CD4-positive, alpha-beta T cell (primary cell): Measurements from ENCODE around the gene EIF2D. TPM values are rescaled to one million over a fixed set of nuclear protein-coding genes. Genes with fewer than 3 reads are reported as not detected.

Experiments
- ATAC-seq: fragments of 200-7000 bp; cut with Tn5 transposase; one replicate; pipeline ENCODE4 v1.10.0; 2022; ENCODE audit warnings: mild to moderate bottlenecking; ENCODE audit not compliant: poor library complexity
- CTCF ChIA-PET: fragments of 350-600 bp; sonication (Branson Sonifier 250); formaldehyde crosslinking; loops from one replicate; lab custom pipeline; 2021; ENCODE audit warnings: antibody characterized with exemption, inconsistent platforms; lab: Charles Lee
- POLR2A ChIA-PET: fragments of 350-600 bp; sonication (Branson Sonifier 250); formaldehyde crosslinking; loops from one replicate; lab custom pipeline; 2021; ENCODE audit warnings: antibody characterized with exemption, inconsistent platforms; lab: Charles Lee
- DNase-seq, 14 experiments: peaks; one replicate each; pipeline ENCODE4 v3.0.0-alpha.2; 2013 to 2020; ENCODE audit warnings: mixed read lengths in 2 of 14
- H3K27ac ChIP-seq, 2 donors: one replicate each; pipeline versions ENCODE4 v1.5.1 to v1.7.0; 2013; ENCODE audit warnings: low read length in 2 of 2, low read depth in 1 of 2, mild to moderate bottlenecking in 1 of 2
- H3K27me3 ChIP-seq, 2 experiments: 1 replicate in 1 of 2; 2 replicates in 1 of 2; pipeline versions ENCODE4 v1.6.1 to v1.7.0; 2013; ENCODE audit warnings: low read length in 2 of 2, control low read depth in 1 of 2, mild to moderate bottlenecking in 1 of 2, moderate library complexity in 1 of 2; ENCODE audit not compliant: insufficient read depth in 2 of 2, control insufficient read depth in 1 of 2
- H3K36me3 ChIP-seq: one replicate; pipeline ENCODE4 v1.6.1; 2013; ENCODE audit warnings: low read length, control low read depth; ENCODE audit not compliant: insufficient read depth
- H3K4me1 ChIP-seq: one replicate; pipeline ENCODE4 v1.6.1; 2013; ENCODE audit warnings: low read length, control low read depth; ENCODE audit not compliant: insufficient read depth
- H3K4me3 ChIP-seq: one replicate; pipeline ENCODE4 v1.5.1; 2013; ENCODE audit warnings: mild to moderate bottlenecking, low read length, moderate library complexity
- H3K9me3 ChIP-seq, 2 experiments: 1 replicate in 1 of 2; 2 replicates in 1 of 2; pipeline versions ENCODE4 v1.6.1 to v1.7.0; 2013; ENCODE audit warnings: low read length in 2 of 2, mild to moderate bottlenecking in 2 of 2, control low read depth in 1 of 2, moderate library complexity in 1 of 2; ENCODE audit not compliant: control insufficient read depth in 1 of 2, insufficient read depth in 1 of 2
- H3K27ac Mint-ChIP-seq: one replicate; pipeline ENCODE4 v1.8.0; 2020; ENCODE audit warnings: mixed read lengths
- H3K27me3 Mint-ChIP-seq: one replicate; pipeline ENCODE4 v1.8.0; 2021; ENCODE audit warnings: mixed read lengths
- H3K36me3 Mint-ChIP-seq: one replicate; pipeline ENCODE4 v1.8.0; 2021; ENCODE audit warnings: low read depth, mixed read lengths
- H3K4me1 Mint-ChIP-seq: one replicate; pipeline ENCODE4 v1.8.0; 2021; ENCODE audit warnings: low read depth, mixed read lengths
- H3K4me3 Mint-ChIP-seq: one replicate; pipeline ENCODE4 v1.8.0; 2020; ENCODE audit warnings: mild to moderate bottlenecking, mixed read lengths
- H3K9me3 Mint-ChIP-seq: one replicate; pipeline ENCODE4 v1.8.0; 2020; ENCODE audit warnings: mixed read lengths
- intact Hi-C, 2 experiments: fragments of 100-400 bp; cut with DNase I in 1 of 2; cut with micrococcal nuclease in 1 of 2; formaldehyde crosslinking; loops; one replicate each; pipeline versions ENCODE4 v1.15.1 to v1.9.0; 2023 to 2025; cut with DNase I, micrococcal nuclease
- total RNA-seq, 174 experiments: library from RNA in 2 of 174; stranded (reverse) in 2 of 174; gene quantifications; one replicate each; pipeline ENCODE4 v1.2.3 and lab custom pipeline; 2021 to 2026
- TF ChIP-seq, protein P1 (sequence below): fragments of 200-600 bp; IDR thresholded peaks from one replicate; pipeline ENCODE4 v1.8.0; 2022; ENCODE audit warnings: antibody characterized with exemption, mild to moderate bottlenecking

Gene EIF2D
- total RNA-seq, 2 experiments from 2014 or later = 48.9 to 51.6 TPM

DNA sequence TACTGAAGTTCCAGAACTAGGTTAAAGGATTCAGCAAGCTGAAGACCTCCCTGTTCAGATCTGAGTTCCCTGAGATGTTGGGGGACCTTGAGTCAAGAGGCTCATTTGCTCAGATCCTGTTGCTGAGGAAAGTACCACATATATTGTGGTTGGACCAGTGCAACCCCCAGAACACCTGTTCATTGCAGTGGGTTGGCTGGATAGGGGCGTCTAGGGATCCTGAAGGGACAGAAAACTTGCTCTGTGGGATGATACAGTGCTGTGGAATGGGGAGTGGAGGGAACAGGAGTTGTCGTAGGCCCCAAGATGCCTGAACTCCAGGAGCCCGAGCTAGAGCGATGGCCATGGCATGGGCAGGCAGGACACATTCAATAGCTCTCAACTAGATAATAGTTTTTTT, 47.9 kb upstream of the EIF2D start:
- no peak overlapping the region for H3K4me3 ChIP-seq
- ChIA-PET POLR2A (no interaction called here), CTCF (interaction anchor here (1.4 kb wide), 1 partner anchor 181 kb away, joined by 4 read pairs; no protein-coding TSS in a partner anchor)
- Mint-ChIP-seq H3K27me3 (peaks cover 53% of the 10 kb centered on the region), H3K36me3 (no peaks in the 10 kb centered on the region), H3K4me1 (peaks cover 4% of the 10 kb centered on the region), H3K4me3 (no peak overlapping the region), H3K27ac (no peak overlapping the region), H3K9me3 (no peaks in the 10 kb centered on the region)
- H3K9me3 ChIP-seq = no peaks in the 10 kb centered on the region
- TF ChIP-seq, protein P1, sequence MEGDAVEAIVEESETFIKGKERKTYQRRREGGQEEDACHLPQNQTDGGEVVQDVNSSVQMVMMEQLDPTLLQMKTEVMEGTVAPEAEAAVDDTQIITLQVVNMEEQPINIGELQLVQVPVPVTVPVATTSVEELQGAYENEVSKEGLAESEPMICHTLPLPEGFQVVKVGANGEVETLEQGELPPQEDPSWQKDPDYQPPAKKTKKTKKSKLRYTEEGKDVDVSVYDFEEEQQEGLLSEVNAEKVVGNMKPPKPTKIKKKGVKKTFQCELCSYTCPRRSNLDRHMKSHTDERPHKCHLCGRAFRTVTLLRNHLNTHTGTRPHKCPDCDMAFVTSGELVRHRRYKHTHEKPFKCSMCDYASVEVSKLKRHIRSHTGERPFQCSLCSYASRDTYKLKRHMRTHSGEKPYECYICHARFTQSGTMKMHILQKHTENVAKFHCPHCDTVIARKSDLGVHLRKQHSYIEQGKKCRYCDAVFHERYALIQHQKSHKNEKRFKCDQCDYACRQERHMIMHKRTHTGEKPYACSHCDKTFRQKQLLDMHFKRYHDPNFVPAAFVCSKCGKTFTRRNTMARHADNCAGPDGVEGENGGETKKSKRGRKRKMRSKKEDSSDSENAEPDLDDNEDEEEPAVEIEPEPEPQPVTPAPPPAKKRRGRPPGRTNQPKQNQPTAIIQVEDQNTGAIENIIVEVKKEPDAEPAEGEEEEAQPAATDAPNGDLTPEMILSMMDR = no peak
- intact Hi-C loops = loop anchor here in 1 of 2 experiments (5.0 kb wide), 1 partner anchor 118 kb away; no protein-coding TSS in a partner anchor
- DNase-seq (no peak), ATAC-seq (no peak)
- peaks cover 16% of the 10 kb centered on the region for H3K4me1 ChIP-seq
- H3K27ac ChIP-seq = no peak overlapping the region
- H3K36me3 ChIP-seq = no peaks in the 10 kb centered on the region
- H3K27me3 ChIP-seq = peaks cover 23 to 31% of the 10 kb centered on the region in 2 experiments

DNA sequence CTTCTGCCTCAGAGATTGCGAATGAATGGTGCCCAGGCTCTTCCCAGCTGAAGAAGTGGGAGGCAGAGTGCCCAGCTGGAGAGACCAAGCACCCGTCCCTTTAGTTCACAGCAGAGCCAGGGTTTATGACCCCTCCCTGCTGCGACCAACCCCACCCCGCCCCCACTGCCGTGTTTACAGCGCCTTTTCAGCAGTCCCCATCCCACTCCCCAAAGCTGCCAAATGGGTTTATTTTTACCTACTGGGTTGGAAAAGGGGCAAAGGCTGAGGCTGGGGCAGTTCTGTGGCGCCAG, 46.7 kb upstream of the EIF2D start:
- no peak overlapping the region for H3K27ac Mint-ChIP-seq
- POLR2A ChIA-PET = interaction anchor here (1.1 kb wide), 1 partner anchor 189 kb away, joined by 4 read pairs; the partner anchor contains the start of gene IKBKE
- H3K9me3 ChIP-seq = no peaks in the 10 kb centered on the region
- CTCF ChIA-PET = interaction anchor here (1.3 to 2.4 kb wide), 10 partner anchors 9 to 323 kb away, joined by 3 to 15 read pairs (median 5); partner anchors contain the start of genes DYRK3 and EIF2D
- no peak overlapping the region for H3K4me3 ChIP-seq
- intact Hi-C loops = no loop called here
- H3K4me3 Mint-ChIP-seq = no peak overlapping the region
- no peak overlapping the region for H3K27ac ChIP-seq
- peaks cover under 1% of the 10 kb centered on the region for H3K4me1 Mint-ChIP-seq
- H3K27me3 Mint-ChIP-seq = peaks cover 47% of the 10 kb centered on the region
- H3K36me3 Mint-ChIP-seq = no peaks in the 10 kb centered on the region
- no peaks in the 10 kb centered on the region for H3K36me3 ChIP-seq
- TF ChIP-seq, protein P1 = no peak
- DNase-seq (no peak), ATAC-seq (no peak)
- H3K9me3 Mint-ChIP-seq = no peaks in the 10 kb centered on the region
- peaks cover 21 to 28% of the 10 kb centered on the region in 2 experiments for H3K27me3 ChIP-seq
- peaks cover 11% of the 10 kb centered on the region for H3K4me1 ChIP-seq

- Mint-ChIP-seq H3K9me3 (no peaks in the 10 kb centered on the region), H3K4me3 (no peak overlapping the region), H3K4me1 (no peaks in the 10 kb centered on the region), H3K27ac (no peak overlapping the region), H3K27me3 (peaks cover 43% of the 10 kb centered on the region), H3K36me3 (no peaks in the 10 kb centered on the region)
- no peaks in the 10 kb centered on the region for H3K36me3 ChIP-seq
- ATAC-seq (peak; percentile 66), DNase-seq (peak in 12 of 14 experiments; percentile 19 to 74 (median 42))
- no peak overlapping the region for H3K4me3 ChIP-seq
- no peaks in the 10 kb centered on the region for H3K9me3 ChIP-seq
- peaks cover 16 to 23% of the 10 kb centered on the region in 2 experiments for H3K27me3 ChIP-seq
- peaks cover 6% of the 10 kb centered on the region for H3K4me1 ChIP-seq
- CTCF ChIA-PET = interaction anchor here (0.6 to 2.4 kb wide), 17 partner anchors 8 to 1476 kb away, joined by 3 to 15 read pairs (median 4); partner anchors contain the start of genes DYRK3 and EIF2D
- intact Hi-C loops = no loop called here
- H3K27ac ChIP-seq = no peak overlapping the region
- POLR2A ChIA-PET = interaction anchor here (1.1 kb wide), 1 partner anchor 189 kb away, joined by 4 read pairs; the partner anchor contains the start of gene IKBKE
- TF ChIP-seq, protein P1 = peak; percentile 53
Measured at GRCh38 chr1:206658264-206658980, 46.2 kb upstream of the EIF2D start.
